Midbrain (tissue), 1 donor: Measurements from ENCODE around the gene AHCTF1.

Source experiments
- DNase-seq: peaks from one replicate; lab custom pipeline; 2025; lab: John Stamatoyannopoulos, UW

The AHCTF1 gene

GRCh38 chr1:246798107-246798506 is 133.6 kb downstream of the AHCTF1 start:
- no peak for DNase-seq

DNA sequence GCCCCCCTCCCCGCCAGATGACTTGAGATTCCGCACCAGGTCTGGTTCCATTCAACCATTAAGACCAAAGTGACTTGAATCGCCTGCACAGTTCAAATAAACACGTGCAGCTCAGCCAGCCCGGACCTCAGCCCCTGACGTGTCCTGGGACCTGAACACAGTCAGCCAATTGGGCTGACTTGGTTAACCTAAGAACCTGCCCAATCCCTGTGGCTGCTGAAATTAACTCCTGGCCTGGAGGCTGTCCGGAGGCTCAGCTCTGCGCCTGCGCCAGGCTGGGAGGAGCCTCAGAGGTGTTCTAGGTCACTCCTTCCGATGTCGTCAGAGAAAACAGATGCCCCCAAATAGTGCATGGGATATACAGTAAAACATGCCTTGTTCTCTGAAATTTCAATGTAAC is 134.2 kb downstream of the AHCTF1 start:
- no peak for DNase-seq

GRCh38 chr1:246797157-246797556 is 134.6 kb downstream of the AHCTF1 start:
- DNase-seq, result no peak

GRCh38 chr1:246795906-246796694 is 135.6 kb downstream of the AHCTF1 start:
- DNase-seq, result no peak

DNA sequence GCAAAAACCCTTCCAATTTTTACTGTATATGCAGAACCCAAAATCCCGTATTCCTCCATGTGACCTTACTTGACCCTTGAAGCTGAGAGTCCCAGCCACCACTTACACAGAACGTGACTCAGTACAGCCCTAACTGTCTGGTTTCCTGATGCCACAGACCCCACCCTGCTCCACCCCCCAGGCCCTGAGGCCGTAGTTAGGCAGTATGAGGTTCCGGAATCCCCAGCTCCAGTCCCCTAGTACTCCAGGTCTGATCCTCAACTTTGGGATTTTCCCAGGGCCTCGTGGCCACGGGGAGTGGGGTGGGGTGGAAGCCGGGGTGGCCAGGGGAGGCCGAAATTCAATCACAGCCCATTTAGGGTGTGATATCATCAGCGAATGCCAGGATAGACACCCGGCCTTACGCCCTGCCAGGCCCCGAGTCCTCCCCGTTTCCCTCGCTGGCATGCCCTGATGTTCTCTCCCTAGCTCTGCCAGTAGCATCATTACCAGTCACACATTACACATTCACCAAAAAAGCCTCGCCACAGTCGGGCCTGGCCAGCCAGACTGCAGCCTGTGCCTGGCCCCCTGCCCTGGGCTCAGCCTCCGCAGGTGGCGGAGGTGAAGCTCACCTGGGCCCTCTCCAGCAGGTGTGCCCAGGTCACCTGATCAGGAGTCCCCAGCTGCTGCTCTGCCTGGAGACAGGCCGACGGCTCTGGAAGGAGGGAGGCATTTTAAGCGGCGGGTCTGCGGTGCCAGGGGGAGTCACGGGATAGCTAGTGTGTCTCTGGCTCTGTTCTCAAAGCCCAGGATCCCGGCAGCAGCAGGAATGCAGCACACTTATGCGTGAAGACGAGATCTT is 136.7 kb downstream of the AHCTF1 start:
- DNase-seq, result no peak

GRCh38 chr1:246794048-246794827 is 137.5 kb downstream of the AHCTF1 start:
- no peak for DNase-seq

DNA sequence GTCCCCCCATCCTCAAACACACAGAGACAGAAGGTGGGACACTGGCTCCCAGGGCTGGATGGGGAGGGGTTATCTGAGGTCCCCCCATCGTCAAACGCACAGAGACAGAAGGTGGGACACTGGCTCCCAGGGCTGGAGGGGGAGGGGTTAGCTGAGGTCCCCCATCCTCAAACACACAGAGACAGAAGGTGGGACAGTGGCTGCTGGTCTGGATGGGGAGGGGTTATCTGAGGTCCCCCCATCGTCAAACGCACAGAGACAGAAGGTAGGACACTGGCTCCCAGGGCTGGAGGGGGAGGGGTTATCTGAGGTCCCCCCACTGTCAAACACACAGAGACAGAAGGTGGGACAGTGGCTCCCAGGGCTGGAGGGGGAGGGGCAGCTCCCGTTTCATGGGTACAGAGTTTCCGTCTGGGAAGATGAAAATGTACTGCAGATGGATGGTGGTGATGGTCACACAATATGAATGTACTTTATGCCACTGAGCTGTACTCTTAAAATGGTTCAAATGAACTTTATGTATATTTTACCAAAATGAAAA is 138.3 kb downstream of the AHCTF1 start:
- no peak for DNase-seq

- DNase-seq, result no peak
Observed at GRCh38 chr1:246792603-246793002, 139.1 kb downstream of the AHCTF1 start.

DNA sequence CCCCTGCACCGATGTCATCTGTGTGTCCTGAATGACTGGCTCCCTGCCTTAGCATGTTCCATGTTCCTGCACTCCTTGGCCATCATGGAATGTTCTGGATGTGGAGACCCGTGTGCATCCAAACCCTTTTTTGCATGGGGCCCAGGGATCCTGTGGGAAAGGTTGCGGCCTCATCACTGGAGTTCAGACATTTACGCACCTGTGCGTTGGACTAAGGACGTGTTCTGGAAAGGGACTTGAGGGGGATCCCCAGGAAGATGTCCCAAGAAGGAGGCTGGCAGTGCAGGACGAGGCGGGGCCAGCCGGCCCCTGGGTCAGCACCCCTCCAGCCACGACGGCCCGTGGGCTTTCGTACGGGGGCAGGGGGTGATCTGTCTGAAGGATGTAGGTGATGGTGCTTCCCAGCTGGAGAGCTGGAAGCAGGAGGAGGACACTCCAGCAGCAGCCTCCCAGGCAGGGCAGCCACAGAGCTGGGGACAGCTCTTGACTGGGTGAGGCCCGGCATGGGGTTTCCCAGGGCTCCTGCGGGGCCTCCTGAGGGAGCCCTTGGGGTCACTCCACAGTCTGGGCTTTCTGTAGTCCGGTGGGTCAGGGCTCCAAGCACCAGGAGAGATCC is 140.3 kb downstream of the AHCTF1 start:
- DNase-seq, result no peak

- no peak for DNase-seq
Observed at GRCh38 chr1:246790833-246791232, 140.9 kb downstream of the AHCTF1 start.

DNA sequence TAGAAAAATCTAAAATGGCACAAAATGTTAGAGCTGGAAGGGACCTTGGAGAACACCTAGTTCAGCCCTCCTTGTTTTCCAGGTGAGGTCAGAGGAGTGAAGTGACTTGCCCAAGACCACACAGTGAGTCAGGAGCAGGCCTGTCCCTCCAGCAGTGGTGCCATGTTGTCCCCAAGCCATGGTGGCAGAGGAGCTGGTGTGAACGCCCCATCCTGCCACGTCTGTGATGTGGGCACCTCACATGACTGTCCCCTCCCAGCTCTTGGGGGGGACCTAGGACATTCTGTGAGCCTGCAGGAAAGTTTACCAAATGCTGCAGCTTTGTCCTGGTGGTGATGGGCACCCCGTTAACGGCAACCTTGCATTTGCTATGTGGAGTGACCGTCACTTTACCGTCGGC is 141.4 kb downstream of the AHCTF1 start:
- DNase-seq, result no peak

DNA sequence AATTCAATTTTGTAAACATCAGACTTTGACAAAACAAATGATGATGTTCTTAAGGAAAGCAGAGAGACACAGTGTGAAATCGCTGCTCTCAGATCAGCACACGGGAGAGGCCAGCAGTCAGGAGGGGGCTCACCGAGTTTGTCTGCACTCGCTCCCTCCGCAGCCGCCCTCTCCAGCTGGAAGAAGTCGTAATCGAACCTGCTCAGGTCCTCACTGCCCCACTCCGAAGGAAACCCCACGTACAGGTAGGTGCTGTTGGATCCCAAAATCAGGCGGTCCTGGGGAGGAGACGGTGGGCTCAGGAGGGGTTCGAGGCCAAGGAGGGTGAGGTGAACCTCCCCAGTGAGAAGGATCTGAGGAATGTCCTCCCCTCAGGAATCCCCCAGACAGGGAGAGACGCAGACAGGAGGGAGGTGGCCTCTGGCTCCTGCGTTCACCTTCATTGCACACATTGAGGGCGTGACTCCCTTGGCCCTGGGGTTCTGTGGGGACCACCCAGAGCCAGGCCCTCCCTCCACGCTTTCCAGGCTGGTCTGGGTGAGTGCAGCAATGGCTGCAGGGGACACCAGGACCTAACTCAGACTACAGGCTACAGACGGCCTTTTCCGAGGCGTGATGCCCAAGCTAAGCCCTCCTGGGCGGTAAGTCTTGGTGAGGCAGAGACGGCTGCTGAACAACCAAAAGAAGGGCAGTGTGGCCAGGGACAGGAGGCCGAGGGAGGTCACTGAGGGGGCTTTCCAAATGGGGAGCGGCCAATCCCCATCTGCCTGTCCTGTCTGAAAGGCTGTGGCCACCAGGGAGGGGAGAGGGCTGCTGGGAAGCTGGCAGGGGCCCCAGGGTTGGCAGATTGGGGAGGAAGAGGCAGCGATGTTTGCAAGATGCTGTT is 142.1 kb downstream of the AHCTF1 start:
- no peak for DNase-seq
